Liver (tissue), 2 donors: ENCODE data around the gene HLA-F.

ENCODE experiments used
- FOXA2 ChIP-seq: IDR thresholded peaks from 2 replicates; pipeline ENCODE4 v1.6.1; 2016; ENCODE audit warnings: antibody characterized with exemption
- MAX ChIP-seq: IDR thresholded peaks from 2 replicates; pipeline ENCODE4 v1.6.1; 2016; ENCODE audit warnings: antibody characterized with exemption
- YY1 ChIP-seq: IDR thresholded peaks from 2 replicates; pipeline ENCODE4 v1.6.1; 2016; ENCODE audit warnings: antibody characterized with exemption, mild to moderate bottlenecking
- TF ChIP-seq, protein P1 (sequence below): fragments of 150-350 bp; IDR thresholded peaks from 2 replicates; pipeline ENCODE4 v1.5.1; 2017; ENCODE audit warnings: improper control_type of control experiment, low read depth, low read length; ENCODE audit not compliant: missing input control
- TF ChIP-seq, protein P2 (sequence below): IDR thresholded peaks from 2 replicates; pipeline ENCODE4 v1.6.1; 2016; ENCODE audit warnings: antibody characterized with exemption, mild to moderate bottlenecking
- donor health status: healthy.

DNA sequence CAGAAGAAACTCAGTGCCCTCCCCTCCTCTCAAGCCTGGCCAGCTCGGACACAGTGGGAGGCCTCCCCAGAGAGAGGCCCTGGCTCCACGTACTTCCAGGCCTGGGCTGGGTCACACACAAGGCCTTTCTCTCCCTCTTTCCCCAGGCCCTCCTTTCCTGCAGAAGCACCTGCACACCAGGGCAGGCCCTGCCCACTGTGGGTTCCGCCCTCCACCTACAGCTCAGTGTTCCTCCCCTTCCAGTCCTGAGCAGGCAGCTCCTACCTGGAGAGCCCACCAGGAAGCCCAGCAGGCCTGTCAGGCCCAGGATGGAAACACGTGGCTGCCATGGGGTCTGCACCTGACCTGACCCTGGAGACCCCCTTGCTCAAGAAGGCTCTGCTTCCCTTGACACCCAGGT is 18.9 kb downstream of the HLA-F start:
- TF ChIP-seq, protein P1, sequence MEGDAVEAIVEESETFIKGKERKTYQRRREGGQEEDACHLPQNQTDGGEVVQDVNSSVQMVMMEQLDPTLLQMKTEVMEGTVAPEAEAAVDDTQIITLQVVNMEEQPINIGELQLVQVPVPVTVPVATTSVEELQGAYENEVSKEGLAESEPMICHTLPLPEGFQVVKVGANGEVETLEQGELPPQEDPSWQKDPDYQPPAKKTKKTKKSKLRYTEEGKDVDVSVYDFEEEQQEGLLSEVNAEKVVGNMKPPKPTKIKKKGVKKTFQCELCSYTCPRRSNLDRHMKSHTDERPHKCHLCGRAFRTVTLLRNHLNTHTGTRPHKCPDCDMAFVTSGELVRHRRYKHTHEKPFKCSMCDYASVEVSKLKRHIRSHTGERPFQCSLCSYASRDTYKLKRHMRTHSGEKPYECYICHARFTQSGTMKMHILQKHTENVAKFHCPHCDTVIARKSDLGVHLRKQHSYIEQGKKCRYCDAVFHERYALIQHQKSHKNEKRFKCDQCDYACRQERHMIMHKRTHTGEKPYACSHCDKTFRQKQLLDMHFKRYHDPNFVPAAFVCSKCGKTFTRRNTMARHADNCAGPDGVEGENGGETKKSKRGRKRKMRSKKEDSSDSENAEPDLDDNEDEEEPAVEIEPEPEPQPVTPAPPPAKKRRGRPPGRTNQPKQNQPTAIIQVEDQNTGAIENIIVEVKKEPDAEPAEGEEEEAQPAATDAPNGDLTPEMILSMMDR, result no peak
- no peak for TF ChIP-seq FOXA2
- no peak for TF ChIP-seq YY1
- TF ChIP-seq, protein P2, sequence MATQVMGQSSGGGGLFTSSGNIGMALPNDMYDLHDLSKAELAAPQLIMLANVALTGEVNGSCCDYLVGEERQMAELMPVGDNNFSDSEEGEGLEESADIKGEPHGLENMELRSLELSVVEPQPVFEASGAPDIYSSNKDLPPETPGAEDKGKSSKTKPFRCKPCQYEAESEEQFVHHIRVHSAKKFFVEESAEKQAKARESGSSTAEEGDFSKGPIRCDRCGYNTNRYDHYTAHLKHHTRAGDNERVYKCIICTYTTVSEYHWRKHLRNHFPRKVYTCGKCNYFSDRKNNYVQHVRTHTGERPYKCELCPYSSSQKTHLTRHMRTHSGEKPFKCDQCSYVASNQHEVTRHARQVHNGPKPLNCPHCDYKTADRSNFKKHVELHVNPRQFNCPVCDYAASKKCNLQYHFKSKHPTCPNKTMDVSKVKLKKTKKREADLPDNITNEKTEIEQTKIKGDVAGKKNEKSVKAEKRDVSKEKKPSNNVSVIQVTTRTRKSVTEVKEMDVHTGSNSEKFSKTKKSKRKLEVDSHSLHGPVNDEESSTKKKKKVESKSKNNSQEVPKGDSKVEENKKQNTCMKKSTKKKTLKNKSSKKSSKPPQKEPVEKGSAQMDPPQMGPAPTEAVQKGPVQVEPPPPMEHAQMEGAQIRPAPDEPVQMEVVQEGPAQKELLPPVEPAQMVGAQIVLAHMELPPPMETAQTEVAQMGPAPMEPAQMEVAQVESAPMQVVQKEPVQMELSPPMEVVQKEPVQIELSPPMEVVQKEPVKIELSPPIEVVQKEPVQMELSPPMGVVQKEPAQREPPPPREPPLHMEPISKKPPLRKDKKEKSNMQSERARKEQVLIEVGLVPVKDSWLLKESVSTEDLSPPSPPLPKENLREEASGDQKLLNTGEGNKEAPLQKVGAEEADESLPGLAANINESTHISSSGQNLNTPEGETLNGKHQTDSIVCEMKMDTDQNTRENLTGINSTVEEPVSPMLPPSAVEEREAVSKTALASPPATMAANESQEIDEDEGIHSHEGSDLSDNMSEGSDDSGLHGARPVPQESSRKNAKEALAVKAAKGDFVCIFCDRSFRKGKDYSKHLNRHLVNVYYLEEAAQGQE, result no peak
- TF ChIP-seq MAX, result no peak
